HG03354 (cell line): Measurements from ENCODE around the gene ASGR1.
"Not testable (repeated sequence)": the region's sequence is repeated elsewhere in the genome, so short reads cannot be mapped to it uniquely, and the experiment has no call there.

Source experiments
- ATAC-seq: cut with Tn5 transposase; IDR thresholded peaks from one replicate; pipeline ENCODE4 v1.9.1; 2021; ENCODE audit warnings: mild to moderate bottlenecking; ENCODE audit not compliant: unreplicated experiment, poor library complexity, severe bottlenecking

ASGR1 gene

GRCh38 chr17:7131423-7131791 is 47.8 kb downstream of the ASGR1 start:
- ATAC-seq = no peak

DNA sequence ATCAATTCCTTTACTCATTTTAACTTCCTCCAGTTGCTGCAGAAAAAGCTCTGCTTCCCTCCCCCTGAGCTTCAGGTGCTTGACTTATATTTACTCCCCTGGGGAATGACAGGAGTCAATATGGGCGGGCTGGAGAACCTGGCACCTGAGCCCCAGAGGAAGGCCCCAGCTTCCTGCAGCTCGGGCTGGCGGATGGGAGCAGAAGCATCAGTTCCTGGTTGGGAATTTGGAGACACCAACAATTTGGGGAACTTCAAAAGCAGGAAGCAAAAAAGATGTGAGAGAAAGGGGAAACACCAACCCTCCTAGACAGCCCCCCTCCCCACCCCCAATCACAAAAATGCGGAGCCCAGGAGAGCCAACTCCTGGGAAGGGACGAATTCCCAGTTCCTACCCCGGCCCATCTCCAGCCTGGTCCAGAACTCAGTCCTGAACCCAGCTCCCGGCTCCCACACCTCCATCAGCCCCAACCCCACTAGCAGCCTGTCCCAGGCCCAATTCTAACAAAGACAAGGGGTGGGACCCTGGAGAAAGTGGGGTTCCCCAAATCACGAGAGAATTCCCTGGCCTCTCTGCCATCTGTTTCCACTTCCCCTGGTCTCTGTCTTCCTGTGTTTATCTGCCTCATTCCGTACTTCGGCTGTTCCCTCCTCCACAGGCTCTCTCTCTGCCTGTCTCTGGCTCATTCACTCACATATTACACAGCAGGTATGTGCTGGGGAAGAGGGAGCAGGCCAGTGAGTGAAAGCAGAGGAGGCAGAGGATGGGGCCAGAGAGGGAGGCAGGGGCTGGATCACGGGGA is 48.3 kb downstream of the ASGR1 start:
- ATAC-seq = no peak

DNA sequence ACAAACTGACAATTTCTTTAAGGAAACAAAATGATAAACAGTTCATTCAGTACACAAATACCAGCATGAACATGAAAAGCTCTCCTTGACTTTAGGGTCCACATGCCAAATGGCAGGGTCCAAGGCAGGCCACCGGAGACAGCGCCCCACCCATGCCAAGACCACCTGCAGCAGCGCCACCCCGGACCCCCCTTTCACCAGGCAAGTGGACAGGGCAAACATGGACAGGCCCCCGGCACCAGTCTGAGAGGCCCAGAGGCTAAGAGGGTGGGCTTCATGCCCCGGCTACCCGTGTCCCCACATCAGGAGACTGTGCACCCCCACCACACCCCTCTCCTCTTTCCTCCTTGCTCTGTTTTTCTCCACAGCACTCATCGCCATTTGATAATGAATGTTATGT is 49.9 kb downstream of the ASGR1 start:
- no peak for ATAC-seq

GRCh38 chr17:7128160-7128559 is 51.0 kb downstream of the ASGR1 start:
- no peak for ATAC-seq

DNA sequence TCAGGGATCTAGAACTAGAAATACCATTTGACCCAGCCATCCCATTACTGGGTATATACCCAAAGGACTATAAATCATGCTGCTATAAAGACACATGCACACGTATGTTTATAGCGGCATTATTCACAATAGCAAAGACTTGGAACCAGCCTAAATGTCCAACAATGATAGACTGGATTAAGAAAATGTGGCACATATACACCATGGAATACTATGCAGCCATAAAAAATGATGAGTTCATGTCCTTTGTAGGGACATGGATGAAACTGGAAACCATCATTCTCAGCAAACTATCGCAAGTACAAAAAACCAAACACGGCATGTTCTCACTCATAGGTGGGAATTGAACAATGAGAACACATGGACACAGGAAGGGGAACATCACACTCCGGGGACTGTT is 51.7 kb downstream of the ASGR1 start:
- ATAC-seq = not testable (repeated sequence)

- ATAC-seq = not testable (repeated sequence)
These were observed 52.8 kb downstream of the ASGR1 start for GRCh38 chr17:7126386-7126785.

GRCh38 chr17:7124923-7125322 is 54.2 kb downstream of the ASGR1 start:
- no peak for ATAC-seq

GRCh38 chr17:7123844-7124243 is 55.3 kb downstream of the ASGR1 start:
- ATAC-seq = no peak
